Uterus (tissue), 4 donors: Measurements from ENCODE around the gene DEFB112. TPM values are rescaled to one million over a fixed set of nuclear protein-coding genes. Genes with fewer than 3 reads are reported as not detected.

Source experiments
- DNase-seq, 2 donors: peaks; one replicate each; pipeline ENCODE4 v3.0.0-alpha.2; 2019 to 2020
- H3K27ac ChIP-seq, 2 donors: fragments of 200-600 bp; sonication (generic); 1 replicate in 1 of 2; 2 replicates in 1 of 2; pipeline ENCODE4 v1.5.1; 2016 to 2018
- H3K27me3 ChIP-seq, 2 donors: fragments of 200-600 bp; sonication (generic); one replicate each; pipeline ENCODE4 v1.5.1; 2018 to 2019; ENCODE audit warnings: control low read depth in 1 of 2
- H3K36me3 ChIP-seq, 2 donors: fragments of 200-600 bp; sonication (generic); one replicate each; pipeline ENCODE4 v1.5.1; 2019; ENCODE audit warnings: control low read depth in 1 of 2
- H3K4me1 ChIP-seq, 2 donors: fragments of 200-600 bp; sonication (generic); one replicate each; pipeline ENCODE4 v1.5.1; 2018 to 2019; ENCODE audit warnings: control low read depth in 1 of 2
- H3K4me3 ChIP-seq, 2 donors: fragments of 200-600 bp; sonication (generic); 1 replicate in 1 of 2; 2 replicates in 1 of 2; pipeline ENCODE4 v1.5.1; 2018 to 2019; ENCODE audit warnings: mild to moderate bottlenecking in 1 of 2
- H3K9me3 ChIP-seq, 2 donors: fragments of 200-600 bp; sonication (generic); one replicate each; pipeline ENCODE4 v1.5.1; 2019; ENCODE audit warnings: control low read depth in 1 of 2
- CTCF ChIP-seq, 4 experiments: fragments of 200-600 bp in 2 of 4; fragments of 450-650 bp in 2 of 4; sonication (generic) in 2 of 4; IDR thresholded peaks; one replicate each; pipeline ENCODE4 v1.5.1; 2016 to 2019; ENCODE audit warnings: antibody characterized with exemption in 4 of 4, mild to moderate bottlenecking in 2 of 4, moderate library complexity in 1 of 4
- POLR2A ChIP-seq, 2 donors: fragments of 450-650 bp; IDR thresholded peaks; one replicate each; pipeline ENCODE4 v1.6.1; 2016; ENCODE audit warnings: antibody characterized with exemption in 2 of 2, mild to moderate bottlenecking in 1 of 2, moderate library complexity in 1 of 2
- intact Hi-C: fragments of 100-400 bp; cut with DNase I; formaldehyde crosslinking; loops from one replicate; pipeline ENCODE4 v1.15.1; 2023; ENCODE audit warnings: low total_unique reads
- total RNA-seq, 4 donors: library from RNA; depleted of rRNA in 3 of 4; stranded (reverse); fragments of >200 nt in 3 of 4; gene quantifications; one replicate each; pipeline versions ENCODE4 v1.1.0 to v1.2.4, GENCODE V29; 2014 to 2023
- donor health status: DM: yes; HTN: yes; CAD: no.

The DEFB112 gene
- total RNA-seq, 4 donors from 2014 or later = not detected

GRCh38 chr6:50093116-50093937 is 43.6 kb upstream of the DEFB112 start:
- no peaks in the 10 kb centered on the region for H3K27me3 ChIP-seq
- no peak for DNase-seq
- H3K4me1 ChIP-seq = no peaks in the 10 kb centered on the region
- intact Hi-C loops = no loop called here
- H3K9me3 ChIP-seq = no peaks in the 10 kb centered on the region
- H3K36me3 ChIP-seq = no peaks in the 10 kb centered on the region
- no peak for TF ChIP-seq POLR2A (IDR thresholded peaks at IDR 0.05)
- no peak for TF ChIP-seq CTCF (IDR thresholded peaks at IDR 0.05)
- no peak overlapping the region for H3K27ac ChIP-seq
- no peak overlapping the region for H3K4me3 ChIP-seq

GRCh38 chr6:50091641-50092040 is 41.9 kb upstream of the DEFB112 start:
- H3K27ac ChIP-seq = no peak overlapping the region
- H3K9me3 ChIP-seq = no peaks in the 10 kb centered on the region
- no peak for DNase-seq
- intact Hi-C loops = no loop called here
- no peak overlapping the region for H3K4me3 ChIP-seq
- TF ChIP-seq CTCF (IDR thresholded peaks at IDR 0.05) = no peak
- TF ChIP-seq POLR2A (IDR thresholded peaks at IDR 0.05) = no peak
- no peaks in the 10 kb centered on the region for H3K27me3 ChIP-seq
- no peaks in the 10 kb centered on the region for H3K36me3 ChIP-seq
- no peaks in the 10 kb centered on the region for H3K4me1 ChIP-seq

- Histone ChIP-seq H3K27ac (no peak overlapping the region), H3K9me3 (no peaks in the 10 kb centered on the region), H3K4me3 (no peak overlapping the region), H3K27me3 (no peaks in the 10 kb centered on the region), H3K36me3 (no peaks in the 10 kb centered on the region), H3K4me1 (no peaks in the 10 kb centered on the region)
- no peak for DNase-seq
- TF ChIP-seq CTCF (IDR thresholded peaks at IDR 0.05) (no peak), POLR2A (IDR thresholded peaks at IDR 0.05) (no peak)
- intact Hi-C loops = no loop called here
Observed at GRCh38 chr6:50089911-50090310, 40.2 kb upstream of the DEFB112 start.

- Histone ChIP-seq H3K4me3 (no peak overlapping the region), H3K36me3 (no peaks in the 10 kb centered on the region), H3K27ac (no peak overlapping the region), H3K9me3 (no peaks in the 10 kb centered on the region), H3K4me1 (no peaks in the 10 kb centered on the region), H3K27me3 (no peaks in the 10 kb centered on the region)
- intact Hi-C loops = no loop called here
- TF ChIP-seq POLR2A (IDR thresholded peaks at IDR 0.05) (no peak), CTCF (IDR thresholded peaks at IDR 0.05) (no peak)
- no peak for DNase-seq
Observed at GRCh38 chr6:50087231-50087954, 37.7 kb upstream of the DEFB112 start.

- no peaks in the 10 kb centered on the region for H3K9me3 ChIP-seq
- intact Hi-C loops = no loop called here
- H3K4me3 ChIP-seq = no peak overlapping the region
- no peaks in the 10 kb centered on the region for H3K4me1 ChIP-seq
- no peak overlapping the region for H3K27ac ChIP-seq
- H3K27me3 ChIP-seq = no peaks in the 10 kb centered on the region
- no peaks in the 10 kb centered on the region for H3K36me3 ChIP-seq
- TF ChIP-seq POLR2A (IDR thresholded peaks at IDR 0.05) = no peak
- TF ChIP-seq CTCF (IDR thresholded peaks at IDR 0.05) = no peak
- DNase-seq = no peak
Observed at GRCh38 chr6:50077385-50077784, 27.7 kb upstream of the DEFB112 start.
